K562 (cell line): ENCODE results near the gene CNMD.

Experiments
- CREB1 ChIP-seq, 2 experiments: sonication (generic) in 1 of 2; formaldehyde crosslinking in 1 of 2; IDR thresholded peaks; 2 replicates each; pipeline versions ENCODE4 v1.6.1 to v1.8.0; 2012 to 2022; ENCODE audit warnings: inconsistent platforms in 1 of 2, mild to moderate bottlenecking in 1 of 2, missing genetic modification reagents in 1 of 2, moderate library complexity in 1 of 2
- ZNF239 ChIP-seq: fragments of 250-450 bp; sonication (Bioruptor Pico); IDR thresholded peaks from 2 replicates; pipeline ENCODE4 v1.4.0; 2020; ENCODE audit warnings: mild to moderate bottlenecking
- ZNF24 ChIP-seq: fragments of 450-650 bp; IDR thresholded peaks from 2 replicates; pipeline ENCODE4 v1.6.1; 2016
- ZNF274 ChIP-seq: IDR thresholded peaks from 2 replicates; pipeline ENCODE4 v1.6.1; 2011; ENCODE audit warnings: low read depth, mild to moderate bottlenecking, low read length, moderate library complexity, borderline replicate concordance

DNA sequence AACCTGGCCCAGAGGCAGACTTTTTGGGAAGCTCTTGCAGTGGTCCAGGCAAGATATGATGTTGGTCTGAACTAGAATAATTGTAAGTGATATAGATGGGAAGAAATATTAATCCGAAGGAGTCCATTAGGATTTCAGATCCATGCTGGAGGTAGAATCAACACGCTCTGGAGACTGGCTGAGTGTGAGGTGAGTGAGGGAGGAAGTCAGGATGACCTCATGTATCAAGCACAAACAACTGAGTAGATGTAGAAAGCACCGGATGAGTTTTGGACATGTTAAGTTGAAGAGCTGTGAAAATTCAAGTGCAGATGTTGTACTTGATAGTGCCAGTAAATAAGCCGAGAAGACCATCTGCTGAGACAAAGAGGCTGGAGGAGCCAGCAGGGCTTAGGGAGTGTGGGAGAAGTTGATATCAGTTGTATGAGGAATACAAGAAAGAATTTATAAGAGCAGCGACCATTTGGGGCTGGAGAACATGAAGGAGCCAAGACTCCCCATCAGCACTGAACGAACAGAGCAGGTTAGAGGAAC, 5.3 kb upstream of the CNMD start:
- TF ChIP-seq CREB1 (IDR thresholded peaks at IDR 0.05) (no peak), CREB1 (CRISPR knock-in tag; IDR thresholded peaks at IDR 0.05) (no peak), ZNF239 (CRISPR knock-in tag) (no peak), ZNF24 (no peak), ZNF274 (no peak)
